ENCODE data around the gene DNM1.

The DNM1 gene

DNA sequence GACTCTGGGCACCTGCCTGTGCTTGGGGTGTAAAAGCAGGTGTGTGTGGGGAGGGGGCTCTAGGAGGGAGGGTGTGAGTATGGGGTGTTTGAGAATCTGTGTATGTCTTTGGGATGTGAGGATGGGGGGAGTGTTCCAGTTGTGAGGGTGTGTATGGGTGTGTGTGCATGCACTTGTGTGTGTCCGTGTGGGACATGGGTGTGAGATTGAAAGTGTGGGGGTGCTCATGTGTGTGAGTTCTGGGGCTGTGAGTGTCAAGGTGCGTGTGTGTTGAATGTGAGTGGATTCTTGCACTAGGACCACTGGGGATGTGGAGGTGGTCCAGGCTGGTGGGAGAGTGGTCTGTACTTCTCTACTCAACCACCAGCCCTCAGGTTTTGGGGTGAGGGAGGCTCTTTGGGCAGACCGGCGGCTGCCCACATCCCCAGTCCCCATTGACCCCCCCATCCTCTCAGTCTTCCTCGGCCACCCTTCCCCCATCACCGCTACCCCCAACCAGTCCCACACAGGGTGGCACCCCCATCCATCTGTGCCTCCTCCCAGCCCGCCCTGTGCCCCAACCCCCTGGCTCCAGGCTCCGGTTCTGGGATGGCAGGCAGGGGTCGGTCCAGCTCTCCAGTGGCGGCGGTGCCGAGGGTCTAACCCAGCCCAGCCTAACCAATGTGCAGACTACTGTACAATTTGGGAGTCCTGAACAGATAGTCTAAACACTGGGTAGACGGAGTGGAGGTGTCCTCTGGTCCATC is 41.1 kb downstream of the DNM1 start:
- Histone ChIP-seq H3K4me1 (ENCODE audit: control insufficient read depth, low read depth, low read length) (peaks cover 8% of the 10 kb centered on the region), H3K9ac (ENCODE audit: low read length) (no peak overlapping the region), H3K4ac (ENCODE audit: low read depth, low read length) (no peak overlapping the region), H4K8ac (ENCODE audit: low read depth, low read length) (no peak overlapping the region), H3K27ac (ENCODE audit: low read depth, low read length) (no peak overlapping the region), H3K79me2 (ENCODE audit: control insufficient read depth, insufficient read depth, low read length) (no peaks in the 10 kb centered on the region), H3K23ac (ENCODE audit: low read length) (no peak overlapping the region), H3K4me3 (ENCODE audit: low read length) (no peak overlapping the region), H2BK5ac (ENCODE audit: low read length) (no peak overlapping the region), H2BK15ac (replicated peaks; ENCODE audit: low read depth) (no peak overlapping the region), H3K27me3 (ENCODE audit: insufficient read depth, low read length, poor library complexity) (no peaks in the 10 kb centered on the region), H3K79me1 (ENCODE audit: low read length) (no peaks in the 10 kb centered on the region), H3K4me2 (ENCODE audit: low read length) (no peak overlapping the region), H3K36me3 (ENCODE audit: control insufficient read depth, insufficient read depth, low read length) (no peaks in the 10 kb centered on the region), H4K5ac (ENCODE audit: low read length) (no peak overlapping the region), H3K18ac (ENCODE audit: low read length) (no peak overlapping the region), H3K56ac (ENCODE audit: low read length) (peak overlapping the region; percentile 60), H2AK5ac (ENCODE audit: low read length) (no peak overlapping the region), H2BK120ac (ENCODE audit: low read depth, low read length) (no peak overlapping the region)
- WGBS (ENCODE audit: extremely low coverage, insufficient coverage, low lambda C conversion rate) = no CpG with 5 or more reads among the region's 13 CpGs
- DNase-seq = no peak

DNA sequence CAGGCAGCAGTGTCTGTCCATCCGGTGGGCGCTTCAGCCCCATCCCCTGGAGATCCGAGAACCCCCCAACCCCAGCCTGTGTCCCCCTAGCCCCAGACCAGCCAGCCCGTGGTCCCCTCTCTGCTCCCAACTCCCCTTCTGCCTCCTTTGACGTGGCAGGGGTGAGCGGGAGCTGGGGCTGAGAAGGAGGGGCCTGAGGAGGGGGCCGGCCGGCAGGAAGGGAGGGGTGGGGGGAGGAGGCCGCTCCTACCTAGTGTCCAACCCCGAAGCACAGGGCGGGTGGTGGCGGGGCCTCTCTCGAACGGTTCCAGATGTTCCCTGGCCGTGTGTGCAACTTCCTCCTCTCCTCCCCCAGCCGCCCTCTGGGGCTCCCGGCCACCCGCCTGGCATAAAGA is 41.7 kb downstream of the DNM1 start:
- no peak overlapping the region for H2BK120ac ChIP-seq (ENCODE audit: low read depth, low read length)
- no peak overlapping the region for H2BK5ac ChIP-seq (ENCODE audit: low read length)
- peaks cover 8% of the 10 kb centered on the region for H3K4me1 ChIP-seq (ENCODE audit: control insufficient read depth, low read depth, low read length)
- no peaks in the 10 kb centered on the region for H3K36me3 ChIP-seq (ENCODE audit: control insufficient read depth, insufficient read depth, low read length)
- H3K18ac ChIP-seq (ENCODE audit: low read length) = peak overlapping the region; percentile 53
- H3K4me3 ChIP-seq (ENCODE audit: low read length) = no peak overlapping the region
- no peak overlapping the region for H4K5ac ChIP-seq (ENCODE audit: low read length)
- no peak overlapping the region for H3K23ac ChIP-seq (ENCODE audit: low read length)
- no peak overlapping the region for H3K9ac ChIP-seq (ENCODE audit: low read length)
- H3K79me2 ChIP-seq (ENCODE audit: control insufficient read depth, insufficient read depth, low read length) = no peaks in the 10 kb centered on the region
- H3K56ac ChIP-seq (ENCODE audit: low read length) = peak overlapping the region; percentile 60
- H2AK5ac ChIP-seq (ENCODE audit: low read length) = no peak overlapping the region
- no peaks in the 10 kb centered on the region for H3K27me3 ChIP-seq (ENCODE audit: insufficient read depth, low read length, poor library complexity)
- H3K4ac ChIP-seq (ENCODE audit: low read depth, low read length) = no peak overlapping the region
- WGBS (ENCODE audit: extremely low coverage, insufficient coverage, low lambda C conversion rate) = no CpG with 5 or more reads among the region's 18 CpGs
- no peaks in the 10 kb centered on the region for H3K79me1 ChIP-seq (ENCODE audit: low read length)
- H3K27ac ChIP-seq (ENCODE audit: low read depth, low read length) = no peak overlapping the region
- peak; percentile 72 for DNase-seq
- H3K4me2 ChIP-seq (ENCODE audit: low read length) = no peak overlapping the region
- H4K8ac ChIP-seq (ENCODE audit: low read depth, low read length) = no peak overlapping the region
- no peak overlapping the region for H2BK15ac ChIP-seq (replicated peaks; ENCODE audit: low read depth)

DNA sequence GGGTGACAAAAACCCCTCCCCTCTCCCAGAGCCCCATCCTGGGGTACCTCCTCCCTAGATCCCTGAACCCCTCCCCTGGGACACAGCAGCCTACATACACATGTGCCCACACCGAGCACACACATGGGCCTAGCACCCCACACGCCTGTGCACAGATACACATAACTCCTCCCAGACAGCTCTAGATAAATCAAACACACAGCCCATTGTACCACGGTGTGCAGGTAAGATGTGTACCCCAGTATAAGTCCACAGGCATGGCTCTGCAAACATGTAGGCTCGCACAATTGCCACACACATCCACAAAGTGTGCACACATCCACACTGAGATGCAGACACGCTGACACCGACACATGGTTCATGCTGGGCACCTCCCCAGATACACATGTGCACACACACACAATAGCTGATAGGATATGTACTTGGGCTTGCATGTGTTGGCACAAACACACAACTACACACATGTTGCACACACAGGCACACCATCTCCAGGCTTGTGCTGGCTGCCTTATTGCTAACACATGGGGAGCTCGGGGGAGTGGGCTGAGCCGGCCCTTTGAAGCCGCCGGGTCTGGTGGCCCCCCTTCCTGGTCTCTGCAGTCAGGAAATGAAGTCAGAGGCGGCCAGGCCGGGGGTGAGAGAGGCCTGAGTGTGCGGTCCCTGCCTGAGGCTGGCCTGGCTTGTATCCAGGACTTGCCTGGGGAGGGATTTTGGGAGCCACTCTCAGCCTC is 42.4 kb downstream of the DNM1 start:
- peaks cover 8% of the 10 kb centered on the region for H3K4me1 ChIP-seq (ENCODE audit: control insufficient read depth, low read depth, low read length)
- no peak overlapping the region for H4K5ac ChIP-seq (ENCODE audit: low read length)
- peak overlapping the region; percentile 97 for H2AK5ac ChIP-seq (ENCODE audit: low read length)
- H3K4me2 ChIP-seq (ENCODE audit: low read length) = no peak overlapping the region
- no peak overlapping the region for H3K4me3 ChIP-seq (ENCODE audit: low read length)
- no peak overlapping the region for H4K8ac ChIP-seq (ENCODE audit: low read depth, low read length)
- no peak overlapping the region for H2BK120ac ChIP-seq (ENCODE audit: low read depth, low read length)
- peak overlapping the region; percentile 55 for H2BK5ac ChIP-seq (ENCODE audit: low read length)
- H3K9ac ChIP-seq (ENCODE audit: low read length) = peak overlapping the region; percentile 44
- no peaks in the 10 kb centered on the region for H3K36me3 ChIP-seq (ENCODE audit: control insufficient read depth, insufficient read depth, low read length)
- WGBS (ENCODE audit: extremely low coverage, insufficient coverage, low lambda C conversion rate) = no CpG with 5 or more reads among the region's 13 CpGs
- H3K56ac ChIP-seq (ENCODE audit: low read length) = peak overlapping the region; percentile 58
- no peak overlapping the region for H3K27ac ChIP-seq (ENCODE audit: low read depth, low read length)
- peak; percentile 69 for DNase-seq
- no peaks in the 10 kb centered on the region for H3K79me2 ChIP-seq (ENCODE audit: control insufficient read depth, insufficient read depth, low read length)
- no peaks in the 10 kb centered on the region for H3K27me3 ChIP-seq (ENCODE audit: insufficient read depth, low read length, poor library complexity)
- H3K4ac ChIP-seq (ENCODE audit: low read depth, low read length) = no peak overlapping the region
- H3K23ac ChIP-seq (ENCODE audit: low read length) = peak overlapping the region; percentile 45
- no peak overlapping the region for H2BK15ac ChIP-seq (replicated peaks; ENCODE audit: low read depth)
- peak overlapping the region; percentile 53 for H3K18ac ChIP-seq (ENCODE audit: low read length)
- no peaks in the 10 kb centered on the region for H3K79me1 ChIP-seq (ENCODE audit: low read length)

DNA sequence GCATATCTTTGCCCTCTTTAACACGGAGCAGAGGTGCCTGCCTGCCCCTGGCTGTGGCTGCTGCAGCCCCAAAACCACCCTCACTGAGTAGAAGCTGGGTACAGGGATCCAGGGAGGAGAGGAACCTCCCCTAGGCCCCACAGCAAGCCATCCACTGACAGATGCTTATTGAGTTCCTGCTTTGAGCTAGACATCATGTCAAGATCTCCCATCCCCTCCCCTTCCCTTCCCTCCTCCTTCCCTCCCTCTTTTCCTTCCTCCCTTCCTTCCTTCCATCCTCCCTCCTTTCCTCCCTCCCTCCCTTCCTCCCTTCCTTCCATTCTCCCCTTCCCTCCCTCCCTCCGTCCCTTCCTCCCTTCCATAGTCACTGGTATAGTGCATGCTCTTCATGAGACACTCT is 43.3 kb downstream of the DNM1 start:
- no peak overlapping the region for H3K27ac ChIP-seq (ENCODE audit: low read depth, low read length)
- peaks cover 11% of the 10 kb centered on the region for H3K4me1 ChIP-seq (ENCODE audit: control insufficient read depth, low read depth, low read length)
- H3K9ac ChIP-seq (ENCODE audit: low read length) = peak overlapping the region; percentile 19
- no peak overlapping the region for H3K4me3 ChIP-seq (ENCODE audit: low read length)
- H3K56ac ChIP-seq (ENCODE audit: low read length) = peak overlapping the region; percentile 34
- no peaks in the 10 kb centered on the region for H3K27me3 ChIP-seq (ENCODE audit: insufficient read depth, low read length, poor library complexity)
- no peak overlapping the region for H3K18ac ChIP-seq (ENCODE audit: low read length)
- peaks cover 3% of the 10 kb centered on the region for H3K79me1 ChIP-seq (ENCODE audit: low read length)
- H2AK5ac ChIP-seq (ENCODE audit: low read length) = no peak overlapping the region
- no peak overlapping the region for H2BK120ac ChIP-seq (ENCODE audit: low read depth, low read length)
- no peak overlapping the region for H2BK5ac ChIP-seq (ENCODE audit: low read length)
- no peak overlapping the region for H4K8ac ChIP-seq (ENCODE audit: low read depth, low read length)
- H3K4me2 ChIP-seq (ENCODE audit: low read length) = no peak overlapping the region
- no peak overlapping the region for H2BK15ac ChIP-seq (replicated peaks; ENCODE audit: low read depth)
- H3K23ac ChIP-seq (ENCODE audit: low read length) = no peak overlapping the region
- H3K79me2 ChIP-seq (ENCODE audit: control insufficient read depth, insufficient read depth, low read length) = no peaks in the 10 kb centered on the region
- WGBS (ENCODE audit: extremely low coverage, insufficient coverage, low lambda C conversion rate) = no CpG with 5 or more reads among the region's 2 CpGs
- no peak overlapping the region for H3K4ac ChIP-seq (ENCODE audit: low read depth, low read length)
- no peak overlapping the region for H4K5ac ChIP-seq (ENCODE audit: low read length)
- no peak for DNase-seq
- no peaks in the 10 kb centered on the region for H3K36me3 ChIP-seq (ENCODE audit: control insufficient read depth, insufficient read depth, low read length)

DNA sequence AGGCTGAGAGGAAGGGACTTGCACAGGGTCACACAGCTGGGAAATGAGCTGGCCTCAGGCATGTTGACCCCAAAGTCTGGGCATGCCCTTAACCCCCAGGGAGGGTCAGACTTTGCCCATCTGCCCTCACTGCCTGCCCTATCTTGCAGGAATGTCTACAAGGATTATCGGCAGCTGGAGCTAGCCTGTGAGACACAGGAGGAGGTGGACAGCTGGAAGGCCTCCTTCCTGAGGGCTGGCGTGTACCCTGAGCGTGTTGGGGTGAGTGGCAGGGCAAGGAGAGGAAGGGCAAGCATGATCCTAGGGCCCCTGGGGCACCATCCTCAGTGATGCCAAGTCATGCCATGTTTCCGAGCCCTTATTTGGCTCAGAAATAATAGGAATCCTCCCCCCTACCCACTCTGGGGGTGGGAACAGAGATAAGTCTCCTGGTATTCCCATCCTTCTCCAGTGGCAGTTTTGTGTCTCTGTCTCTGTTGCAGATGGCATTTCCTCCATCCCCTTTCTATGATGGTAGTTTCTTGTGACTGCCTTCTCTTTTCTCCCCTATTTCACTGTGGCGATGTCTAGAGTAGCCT is 44.1 kb downstream of the DNM1 start:
- no peak for DNase-seq
- H3K27ac ChIP-seq (ENCODE audit: low read depth, low read length) = no peak overlapping the region

More for the DNA sequence above, 44.1 kb downstream of the DNM1 start:
- no peaks in the 10 kb centered on the region for H3K36me3 ChIP-seq (ENCODE audit: control insufficient read depth, insufficient read depth, low read length)
- no peak overlapping the region for H3K56ac ChIP-seq (ENCODE audit: low read length)
- peaks cover 11% of the 10 kb centered on the region for H3K4me1 ChIP-seq (ENCODE audit: control insufficient read depth, low read depth, low read length)
- WGBS (ENCODE audit: extremely low coverage, insufficient coverage, low lambda C conversion rate) = no CpG with 5 or more reads among the region's 5 CpGs
- H3K79me1 ChIP-seq (ENCODE audit: low read length) = peaks cover 4% of the 10 kb centered on the region
- no peak overlapping the region for H2AK5ac ChIP-seq (ENCODE audit: low read length)
- no peak overlapping the region for H2BK15ac ChIP-seq (replicated peaks; ENCODE audit: low read depth)
- H3K79me2 ChIP-seq (ENCODE audit: control insufficient read depth, insufficient read depth, low read length) = no peaks in the 10 kb centered on the region
- H3K27me3 ChIP-seq (ENCODE audit: insufficient read depth, low read length, poor library complexity) = no peaks in the 10 kb centered on the region
- no peak overlapping the region for H3K23ac ChIP-seq (ENCODE audit: low read length)
- no peak overlapping the region for H3K9ac ChIP-seq (ENCODE audit: low read length)
- no peak overlapping the region for H4K5ac ChIP-seq (ENCODE audit: low read length)
- H2BK120ac ChIP-seq (ENCODE audit: low read depth, low read length) = no peak overlapping the region
- H4K8ac ChIP-seq (ENCODE audit: low read depth, low read length) = no peak overlapping the region
- H3K18ac ChIP-seq (ENCODE audit: low read length) = no peak overlapping the region
- no peak overlapping the region for H3K4me3 ChIP-seq (ENCODE audit: low read length)
- no peak overlapping the region for H3K4ac ChIP-seq (ENCODE audit: low read depth, low read length)
- no peak overlapping the region for H2BK5ac ChIP-seq (ENCODE audit: low read length)
- H3K4me2 ChIP-seq (ENCODE audit: low read length) = no peak overlapping the region

Measured in mesendoderm (in vitro differentiated cells).